ENCODE results near the gene AQP1.

AQP1 gene

GRCh38 chr7:30923009-30923773 lies 11.5 kb downstream of the AQP1 start:
- DNase-seq (ENCODE audit: low read depth) = no peak
- TF ChIP-seq CTCF (IDR thresholded peaks at IDR 0.05; ENCODE audit: insufficient read depth, low read depth, low read length, missing control alignments) = no peak
- H3K4me3 ChIP-seq (ENCODE audit: low read depth, low read length) = no peak overlapping the region

- DNase-seq (ENCODE audit: low read depth) = no peak
- H3K4me3 ChIP-seq (ENCODE audit: low read depth, low read length) = no peak overlapping the region
- no peak for TF ChIP-seq CTCF (IDR thresholded peaks at IDR 0.05; ENCODE audit: insufficient read depth, low read depth, low read length, missing control alignments)
These were observed 12.2 kb downstream of the AQP1 start for GRCh38 chr7:30923774-30924413.

GRCh38 chr7:30924624-30925023 lies 13.0 kb downstream of the AQP1 start:
- TF ChIP-seq CTCF (IDR thresholded peaks at IDR 0.05; ENCODE audit: insufficient read depth, low read depth, low read length, missing control alignments) = no peak
- H3K4me3 ChIP-seq (ENCODE audit: low read depth, low read length) = no peak overlapping the region
- no peak for DNase-seq (ENCODE audit: low read depth)

- DNase-seq (ENCODE audit: low read depth) = no peak
- no peak for TF ChIP-seq CTCF (IDR thresholded peaks at IDR 0.05; ENCODE audit: insufficient read depth, low read depth, low read length, missing control alignments)
- no peak overlapping the region for H3K4me3 ChIP-seq (ENCODE audit: low read depth, low read length)
These were observed 13.5 kb downstream of the AQP1 start for GRCh38 chr7:30925117-30925516.

GRCh38 chr7:30925913-30926312 lies 14.3 kb downstream of the AQP1 start:
- H3K4me3 ChIP-seq (ENCODE audit: low read depth, low read length) = no peak overlapping the region
- TF ChIP-seq CTCF (IDR thresholded peaks at IDR 0.05; ENCODE audit: insufficient read depth, low read depth, low read length, missing control alignments) = no peak

GRCh38 chr7:30926313-30926712 lies 14.7 kb downstream of the AQP1 start:
- no peak overlapping the region for H3K4me3 ChIP-seq (ENCODE audit: low read depth, low read length)
- no peak for TF ChIP-seq CTCF (IDR thresholded peaks at IDR 0.05; ENCODE audit: insufficient read depth, low read depth, low read length, missing control alignments)
- no peak for DNase-seq (ENCODE audit: low read depth)

More at GRCh38 chr7:30925913-30926312, 14.3 kb downstream of the AQP1 start:
- no peak for DNase-seq (ENCODE audit: low read depth)

Measured in GM12865 (cell line).